Tibial nerve (tissue), 4 donors: Measurements from ENCODE around the gene ATG10.

Experiments used
- EP300 ChIP-seq, 2 donors: sonication (generic); formaldehyde crosslinking; IDR thresholded peaks; one replicate each; pipeline ENCODE4 v1.6.1; 2017; ENCODE audit warnings: antibody characterized with exemption in 2 of 2, mild to moderate bottlenecking in 1 of 2
- TF ChIP-seq, protein P1 (sequence below), 5 experiments: fragments of 200-600 bp in 3 of 5; fragments of 450-650 bp in 2 of 5; sonication (generic) in 3 of 5; IDR thresholded peaks; one replicate each; pipeline ENCODE4 v1.5.1; 2016 to 2019; ENCODE audit warnings: antibody characterized with exemption in 5 of 5, mild to moderate bottlenecking in 3 of 5, moderate library complexity in 2 of 5

DNA sequence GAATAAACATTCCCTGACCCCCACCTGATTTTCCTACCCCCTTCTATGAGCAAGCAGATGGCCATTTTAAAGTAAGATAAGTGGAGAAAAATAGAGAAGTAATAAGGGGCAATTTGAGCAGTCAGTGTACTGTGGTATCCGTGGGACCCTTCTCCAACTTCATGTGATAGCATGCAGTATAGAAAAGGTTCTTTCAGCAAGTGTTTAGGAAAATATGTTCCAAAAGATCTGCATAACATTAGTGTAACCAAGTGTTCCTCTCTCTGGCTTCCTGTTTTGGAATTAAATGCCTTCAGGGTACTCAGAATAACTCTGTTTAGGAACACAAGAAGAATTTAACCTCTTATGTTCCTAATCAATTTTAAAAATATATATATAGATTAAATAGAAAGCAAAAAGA, 134.9 kb downstream of the ATG10 start:
- no peak for TF ChIP-seq EP300 (IDR thresholded peaks at IDR 0.05)
- TF ChIP-seq, protein P1, sequence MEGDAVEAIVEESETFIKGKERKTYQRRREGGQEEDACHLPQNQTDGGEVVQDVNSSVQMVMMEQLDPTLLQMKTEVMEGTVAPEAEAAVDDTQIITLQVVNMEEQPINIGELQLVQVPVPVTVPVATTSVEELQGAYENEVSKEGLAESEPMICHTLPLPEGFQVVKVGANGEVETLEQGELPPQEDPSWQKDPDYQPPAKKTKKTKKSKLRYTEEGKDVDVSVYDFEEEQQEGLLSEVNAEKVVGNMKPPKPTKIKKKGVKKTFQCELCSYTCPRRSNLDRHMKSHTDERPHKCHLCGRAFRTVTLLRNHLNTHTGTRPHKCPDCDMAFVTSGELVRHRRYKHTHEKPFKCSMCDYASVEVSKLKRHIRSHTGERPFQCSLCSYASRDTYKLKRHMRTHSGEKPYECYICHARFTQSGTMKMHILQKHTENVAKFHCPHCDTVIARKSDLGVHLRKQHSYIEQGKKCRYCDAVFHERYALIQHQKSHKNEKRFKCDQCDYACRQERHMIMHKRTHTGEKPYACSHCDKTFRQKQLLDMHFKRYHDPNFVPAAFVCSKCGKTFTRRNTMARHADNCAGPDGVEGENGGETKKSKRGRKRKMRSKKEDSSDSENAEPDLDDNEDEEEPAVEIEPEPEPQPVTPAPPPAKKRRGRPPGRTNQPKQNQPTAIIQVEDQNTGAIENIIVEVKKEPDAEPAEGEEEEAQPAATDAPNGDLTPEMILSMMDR (IDR thresholded peaks at IDR 0.05) = no peak
